Fibroblast of mammary gland (primary cell): ENCODE measurements around the gene FBLN2.

Experiments used
- DNase-seq: peaks from one replicate; pipeline ENCODE4 v3.0.0-alpha.2; 2010; ENCODE audit warnings: low read depth
- H3K4me3 ChIP-seq: 2 replicates; pipeline ENCODE4 v1.5.1; 2011; ENCODE audit warnings: low read depth, mild to moderate bottlenecking, low read length, moderate library complexity; ENCODE audit not compliant: control insufficient read depth
- CTCF ChIP-seq: conservative IDR thresholded peaks from 2 replicates; pipeline ENCODE4 v1.5.1; 2011; ENCODE audit warnings: low read depth, low read length, inconsistent platforms; ENCODE audit not compliant: control insufficient read depth, insufficient read depth

The FBLN2 gene

GRCh38 chr3:13507570-13508339 is 41.2 kb upstream of the FBLN2 start:
- no peak for TF ChIP-seq CTCF
- DNase-seq = no peak
- H3K4me3 ChIP-seq = no peak overlapping the region

GRCh38 chr3:13508496-13508895 is 40.4 kb upstream of the FBLN2 start:
- no peak for DNase-seq
- no peak for TF ChIP-seq CTCF
- no peak overlapping the region for H3K4me3 ChIP-seq

- no peak overlapping the region for H3K4me3 ChIP-seq
- no peak for TF ChIP-seq CTCF
- DNase-seq = no peak
Observed at GRCh38 chr3:13509059-13509815, 39.7 kb upstream of the FBLN2 start.

- DNase-seq = no peak
- H3K4me3 ChIP-seq = no peak overlapping the region
- TF ChIP-seq CTCF = no peak
Observed at GRCh38 chr3:13509816-13510192, 39.1 kb upstream of the FBLN2 start.

- no peak for DNase-seq
- no peak overlapping the region for H3K4me3 ChIP-seq
- no peak for TF ChIP-seq CTCF
Observed at GRCh38 chr3:13512451-13512850, 36.5 kb upstream of the FBLN2 start.

GRCh38 chr3:13513051-13513912 is 35.6 kb upstream of the FBLN2 start:
- H3K4me3 ChIP-seq = no peak overlapping the region
- TF ChIP-seq CTCF = no peak
- DNase-seq = peak; percentile 65
